ENCODE results near the gene ATF7.

The ATF7 gene

DNA sequence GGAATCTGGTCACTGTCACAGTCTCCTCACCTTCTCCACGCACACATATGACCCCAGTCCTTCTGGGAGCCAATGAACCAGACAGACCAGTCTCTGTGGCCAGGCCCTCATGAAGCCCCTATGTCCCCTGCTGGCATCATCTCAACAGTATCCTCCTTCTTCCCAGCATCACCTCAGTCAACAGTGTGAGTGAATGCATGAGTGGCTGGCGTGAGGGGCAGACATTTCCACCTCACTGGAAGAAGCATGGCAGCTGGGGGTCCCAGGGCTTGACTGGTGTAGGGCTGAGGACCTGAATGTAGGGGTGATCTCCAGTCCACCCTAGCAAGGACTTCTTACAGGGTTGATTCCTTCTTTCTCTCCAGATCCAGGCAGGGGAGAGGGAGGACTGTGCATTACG is 128.7 kb downstream of the ATF7 start:
- no peak overlapping the region; the same call in 1 of the 2 replicates for H3K27ac ChIP-seq
- TF ChIP-seq, protein P1, sequence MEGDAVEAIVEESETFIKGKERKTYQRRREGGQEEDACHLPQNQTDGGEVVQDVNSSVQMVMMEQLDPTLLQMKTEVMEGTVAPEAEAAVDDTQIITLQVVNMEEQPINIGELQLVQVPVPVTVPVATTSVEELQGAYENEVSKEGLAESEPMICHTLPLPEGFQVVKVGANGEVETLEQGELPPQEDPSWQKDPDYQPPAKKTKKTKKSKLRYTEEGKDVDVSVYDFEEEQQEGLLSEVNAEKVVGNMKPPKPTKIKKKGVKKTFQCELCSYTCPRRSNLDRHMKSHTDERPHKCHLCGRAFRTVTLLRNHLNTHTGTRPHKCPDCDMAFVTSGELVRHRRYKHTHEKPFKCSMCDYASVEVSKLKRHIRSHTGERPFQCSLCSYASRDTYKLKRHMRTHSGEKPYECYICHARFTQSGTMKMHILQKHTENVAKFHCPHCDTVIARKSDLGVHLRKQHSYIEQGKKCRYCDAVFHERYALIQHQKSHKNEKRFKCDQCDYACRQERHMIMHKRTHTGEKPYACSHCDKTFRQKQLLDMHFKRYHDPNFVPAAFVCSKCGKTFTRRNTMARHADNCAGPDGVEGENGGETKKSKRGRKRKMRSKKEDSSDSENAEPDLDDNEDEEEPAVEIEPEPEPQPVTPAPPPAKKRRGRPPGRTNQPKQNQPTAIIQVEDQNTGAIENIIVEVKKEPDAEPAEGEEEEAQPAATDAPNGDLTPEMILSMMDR (conservative IDR thresholded peaks at IDR 0.05), result no peak

DNA sequence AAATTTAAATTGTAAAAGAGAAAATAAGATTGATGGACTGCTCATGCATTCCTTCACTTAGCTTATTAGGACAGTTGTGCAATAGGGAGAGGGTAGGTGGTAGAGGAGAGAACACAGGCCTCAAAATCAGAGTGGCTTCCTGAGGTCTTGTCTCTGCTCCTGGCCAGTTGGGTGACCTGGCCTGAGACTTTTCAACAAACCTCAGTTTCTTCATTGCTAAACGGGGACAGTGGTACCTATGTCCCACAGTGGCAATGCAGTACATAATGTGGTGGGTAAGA is 129.5 kb downstream of the ATF7 start:
- no peak overlapping the region for H3K27ac ChIP-seq
- TF ChIP-seq, protein P1 (conservative IDR thresholded peaks at IDR 0.05), result no peak

DNA sequence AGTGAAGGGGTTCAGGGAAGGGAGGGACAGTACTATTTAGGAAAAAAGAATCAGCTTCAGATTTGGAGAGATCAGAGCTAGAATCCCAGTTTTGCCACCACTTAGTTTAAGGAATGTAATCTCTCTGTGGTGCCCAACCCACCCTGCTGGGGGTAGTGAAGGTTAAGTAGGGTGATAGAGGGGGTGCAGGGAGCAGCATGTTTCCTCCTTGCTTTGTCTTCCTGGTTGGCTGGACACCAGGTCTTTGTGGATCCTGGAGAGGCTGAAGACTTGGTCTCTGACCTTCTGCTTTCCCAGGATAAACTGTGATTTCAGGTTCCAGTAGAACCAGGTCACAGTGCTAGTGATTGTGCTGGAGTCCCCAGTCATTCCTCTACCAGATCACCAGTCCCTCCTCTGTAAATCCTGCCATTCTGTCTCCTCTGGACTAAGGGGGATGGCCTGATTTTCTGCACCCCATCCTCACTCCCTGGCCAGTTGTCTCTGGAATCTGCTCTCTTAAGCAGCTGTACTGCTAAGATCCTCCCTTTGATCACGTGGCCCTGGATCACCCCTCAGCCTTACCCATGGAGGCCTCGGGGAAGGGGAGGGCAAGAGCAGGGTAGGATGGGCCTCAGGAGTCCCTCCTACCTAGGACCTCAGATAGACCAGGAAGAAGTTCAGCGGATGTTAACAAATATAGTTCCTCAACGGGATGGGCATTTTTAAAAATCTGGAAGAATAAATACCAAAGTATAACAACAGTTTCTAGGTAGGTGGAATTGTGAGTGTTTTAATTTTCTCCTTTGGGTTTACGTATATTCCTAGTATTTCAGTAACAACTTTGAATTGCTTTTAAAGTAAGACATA is 130.1 kb downstream of the ATF7 start:
- peak overlapping the region; percentile 9; the same call in 1 of the 2 replicates for H3K27ac ChIP-seq
- TF ChIP-seq, protein P1 (conservative IDR thresholded peaks at IDR 0.05), result no peak

DNA sequence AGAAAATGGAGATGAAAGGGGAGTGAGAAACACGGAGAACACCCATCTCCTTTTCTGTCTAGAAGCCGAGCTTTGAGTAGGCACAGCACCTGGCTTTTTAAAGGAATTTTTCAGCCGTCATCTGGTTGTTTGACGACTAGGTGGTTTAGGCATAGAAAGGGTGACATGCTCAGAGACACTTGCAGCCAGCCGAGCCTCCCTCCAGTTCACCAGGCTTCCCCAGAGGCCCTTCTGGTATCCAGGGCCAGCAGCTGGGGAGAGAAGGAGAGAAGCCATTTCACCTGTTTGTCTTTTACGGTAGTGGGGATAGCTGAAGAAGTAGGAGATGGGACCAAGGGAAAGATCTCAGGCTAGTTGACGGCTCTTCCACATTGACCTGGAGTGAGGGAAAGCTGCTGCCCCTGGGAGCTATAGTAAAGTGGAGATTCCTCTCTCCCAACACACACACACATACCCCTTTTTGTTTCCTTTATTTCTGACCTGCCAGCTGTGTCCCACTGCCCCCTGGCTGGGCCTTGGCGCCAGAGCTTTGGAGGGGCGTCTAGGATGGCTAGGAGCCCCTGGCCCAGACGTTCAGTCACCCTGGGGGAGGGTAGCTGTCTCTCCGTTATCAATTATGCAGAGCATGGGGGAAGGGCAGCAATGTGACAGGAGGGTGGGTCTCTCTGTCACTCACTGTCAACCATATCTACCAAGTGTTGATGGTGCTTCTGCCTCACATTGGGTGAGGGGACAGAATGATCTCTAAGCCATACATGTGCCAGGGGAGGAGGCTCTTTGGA is 132.4 kb downstream of the ATF7 start:
- TF ChIP-seq, protein P1 (conservative IDR thresholded peaks at IDR 0.05), result no peak

DNA sequence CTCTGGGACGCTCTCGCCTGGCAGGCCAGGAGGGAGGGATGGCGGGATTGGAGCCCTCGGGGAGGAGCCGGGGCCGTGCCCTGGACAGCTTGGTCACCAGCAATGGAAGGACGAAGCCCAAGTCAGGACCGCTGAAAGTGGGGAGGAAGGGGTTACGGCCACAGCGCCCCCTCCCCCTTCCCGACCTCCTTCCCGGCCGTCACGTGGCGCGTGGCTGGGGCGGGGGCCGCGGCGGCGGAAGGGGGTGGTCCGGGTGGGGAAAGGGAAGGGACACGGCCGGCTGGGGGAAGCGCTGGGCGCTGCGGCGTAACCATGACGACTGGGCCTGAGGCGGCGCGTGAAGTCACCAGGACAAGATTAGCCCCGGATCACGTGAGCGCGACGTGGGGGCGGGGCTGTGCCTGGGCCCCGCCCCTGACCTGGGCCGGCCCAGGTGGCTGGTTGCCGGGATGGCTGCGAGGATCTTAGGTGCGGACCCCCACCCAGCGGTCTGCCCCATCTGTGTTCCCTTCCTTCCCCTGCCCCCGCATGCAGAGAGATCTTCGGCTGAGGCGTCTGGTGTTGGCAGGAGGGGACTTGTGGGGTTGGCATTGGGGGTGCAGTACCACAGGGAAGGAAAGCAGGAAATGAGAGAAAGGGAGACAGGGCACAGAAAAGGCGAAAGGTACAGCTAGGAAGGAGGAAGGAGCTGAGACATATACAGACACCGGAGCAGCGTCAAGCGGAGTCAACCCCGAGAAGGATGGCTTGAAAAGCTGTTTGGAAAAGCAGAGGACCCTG is 133.2 kb downstream of the ATF7 start:
- TF ChIP-seq, protein P1 (conservative IDR thresholded peaks at IDR 0.05), result no peak
- peak overlapping the region; percentile 84 for H3K27ac ChIP-seq

More for the DNA sequence above, 132.4 kb downstream of the ATF7 start:
- peak overlapping the region; percentile 84 for H3K27ac ChIP-seq

DNA sequence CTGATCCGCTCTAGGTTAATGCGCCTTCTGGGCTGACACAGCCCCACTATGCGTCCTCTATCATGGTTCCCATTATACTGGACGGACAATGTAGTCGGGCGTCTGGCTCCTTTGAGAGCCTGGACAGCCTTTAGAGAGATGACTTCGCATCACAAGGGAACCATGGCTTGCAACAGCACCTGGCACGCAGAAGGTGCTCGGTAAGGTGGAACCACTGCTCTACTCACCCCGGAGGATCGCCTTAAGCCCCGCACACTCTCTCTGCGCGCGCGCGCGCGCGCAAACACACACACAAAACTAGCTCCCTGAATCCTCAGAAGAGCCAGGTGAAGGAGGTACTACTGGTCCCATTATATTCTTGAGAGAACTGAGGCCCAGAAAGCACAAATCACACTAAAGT is 134.0 kb downstream of the ATF7 start:
- H3K27ac ChIP-seq, result peak overlapping the region; percentile 84
- TF ChIP-seq, protein P1 (conservative IDR thresholded peaks at IDR 0.05), result no peak
